Measurements from ENCODE around the gene MATCAP1.

GRCh38 chr16:67144943-67145342 lies 38.8 kb downstream of the MATCAP1 start:
- no peak for TF ChIP-seq EZH2phosphoT487 (IDR thresholded peaks at IDR 0.05; ENCODE audit: insufficient read depth, low read depth)
- TF ChIP-seq EZH2 (IDR thresholded peaks at IDR 0.05; ENCODE audit: insufficient read depth, poor library complexity, severe bottlenecking) = no peak

All from GM23248 (cell line).